ENCODE measurements around the gene SEMA3E.

SEMA3E gene

DNA sequence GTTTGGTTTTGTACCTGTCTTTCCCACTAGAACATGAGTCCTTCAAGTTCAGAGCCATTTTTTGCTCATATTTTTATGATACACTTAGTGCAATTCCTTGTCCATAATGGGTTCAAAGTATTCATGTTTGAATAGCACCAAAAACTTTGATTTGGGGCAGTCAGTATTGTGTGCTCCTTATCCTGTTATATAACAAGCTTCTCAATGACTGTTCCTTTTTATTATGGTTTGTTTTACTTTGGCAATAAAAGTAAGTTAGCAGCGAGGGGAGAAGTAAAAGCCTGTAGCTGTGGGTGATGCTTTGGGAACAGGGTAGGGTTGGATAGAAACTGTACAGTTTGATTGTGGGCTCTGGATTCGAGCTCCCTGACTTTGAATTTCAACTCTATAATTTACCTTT lies 311.9 kb downstream of the SEMA3E start:
- DNase-seq, result no peak

DNA sequence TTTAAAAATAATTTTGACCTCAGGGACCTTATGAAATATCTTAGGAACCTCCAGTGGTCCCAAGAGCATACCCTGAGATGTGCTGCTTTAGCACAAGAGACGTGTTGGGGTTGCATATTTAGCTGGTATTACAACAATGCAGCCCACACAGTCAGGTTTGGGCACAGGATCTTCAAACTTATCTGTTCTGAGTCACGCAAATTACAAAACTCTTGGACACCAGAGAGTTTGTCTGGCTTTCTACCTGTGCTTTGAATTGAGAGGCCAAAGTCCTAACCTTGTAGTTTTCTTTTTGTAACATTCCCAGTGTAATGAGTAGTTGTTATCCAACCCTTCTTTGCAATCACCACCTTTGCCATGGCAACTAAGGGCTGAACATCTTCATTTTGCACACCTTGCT lies 322.7 kb downstream of the SEMA3E start:
- DNase-seq, result no peak

DNA sequence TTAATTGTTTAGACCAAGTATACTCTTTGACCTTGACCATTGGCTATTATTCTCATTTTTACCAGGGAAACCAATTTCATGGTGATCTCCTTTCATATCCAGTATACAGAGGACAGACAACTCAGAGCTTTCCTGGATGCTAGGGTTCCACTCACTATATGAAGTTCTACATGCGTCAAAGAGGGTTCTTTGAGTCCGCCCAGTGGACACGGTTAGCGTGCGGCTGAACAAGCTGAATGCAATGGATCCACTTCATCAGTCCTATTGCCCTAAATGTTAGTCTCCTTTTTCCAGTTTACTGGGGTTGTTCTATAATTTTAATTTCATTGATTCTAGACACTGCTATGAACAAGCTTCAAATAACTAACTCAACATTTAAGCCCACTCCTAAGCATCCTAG lies 323.9 kb downstream of the SEMA3E start:
- DNase-seq, result no peak

DNA sequence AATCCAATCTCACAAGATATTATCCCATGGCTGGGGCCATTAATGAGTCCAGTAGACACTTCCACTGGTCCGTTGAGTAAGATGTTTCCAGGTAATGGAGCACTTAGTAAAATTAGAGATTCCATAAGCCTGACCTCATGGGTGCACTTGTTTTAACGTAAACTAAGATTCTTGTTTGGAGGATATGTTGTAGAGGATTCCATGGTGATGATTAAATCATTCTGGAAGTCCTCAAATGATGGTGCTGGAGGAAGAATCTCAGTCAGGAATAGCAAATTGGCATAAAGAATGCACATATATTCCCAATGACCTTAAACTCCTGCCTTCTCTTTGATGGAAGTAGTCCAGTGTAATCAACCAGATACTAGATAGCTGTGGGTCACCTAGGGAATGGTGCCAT lies 324.3 kb downstream of the SEMA3E start:
- DNase-seq, result no peak

DNA sequence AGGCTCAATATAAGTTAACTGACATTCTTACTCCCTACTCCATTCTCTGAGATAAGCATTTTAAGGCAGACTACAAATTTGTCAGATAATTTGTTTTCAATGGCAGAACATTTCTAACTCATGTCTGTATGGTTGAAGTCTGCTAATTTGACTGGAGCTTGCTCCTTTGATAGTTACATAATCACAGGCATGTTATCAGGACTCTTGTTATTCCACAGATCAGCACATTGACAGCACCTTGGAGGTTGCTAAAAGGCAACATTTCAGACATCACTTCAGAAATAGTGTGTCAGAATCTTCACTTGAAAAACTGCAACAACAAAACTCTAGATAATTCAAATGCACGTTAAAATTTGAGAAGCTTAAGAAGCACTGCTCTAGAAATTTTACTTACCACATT lies 327.9 kb downstream of the SEMA3E start:
- DNase-seq, result no peak

DNA sequence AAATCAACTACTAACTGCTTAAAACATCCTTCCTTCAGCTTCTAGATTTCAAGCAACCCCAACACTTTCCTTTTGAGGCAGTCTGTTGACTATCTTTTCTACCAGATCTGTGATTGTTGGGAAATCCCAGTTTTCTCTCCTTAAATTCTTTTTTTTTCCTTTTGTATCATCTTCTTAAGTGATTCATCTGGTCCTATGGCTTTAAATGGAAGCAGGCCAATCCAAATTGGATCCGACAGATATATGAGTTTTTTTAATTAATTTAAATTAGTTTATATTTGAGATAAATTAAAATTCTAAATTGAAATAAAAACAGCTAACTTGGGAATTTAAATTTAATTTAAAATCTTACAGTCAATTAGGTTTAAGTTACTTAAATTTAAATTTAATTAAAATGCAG lies 335.0 kb downstream of the SEMA3E start:
- DNase-seq, result no peak

All from hematopoietic multipotent progenitor cell treated with erythropoietin and hydrocortisone succinate and interleukin-3 and kit ligand, for 4 days (in vitro differentiated cells).